HepG2 (cell line): ENCODE results near the gene WWP2. TPM values are rescaled to one million over a fixed set of nuclear protein-coding genes. Genes with fewer than 3 reads are reported as not detected.

ENCODE experiments used
- ESRRA ChIP-seq: sonication (generic); formaldehyde crosslinking; IDR thresholded peaks from 2 replicates; pipeline ENCODE4 v1.5.1; 2020; ENCODE audit warnings: mild to moderate bottlenecking, low read depth, missing genetic modification reagents
- ETS1 ChIP-seq: sonication (generic); formaldehyde crosslinking; IDR thresholded peaks from 2 replicates; pipeline ENCODE4 v1.4.0; 2020; ENCODE audit warnings: missing genetic modification reagents
- FOSL1 ChIP-seq: sonication (generic); formaldehyde crosslinking; IDR thresholded peaks from 2 replicates; pipeline ENCODE4 v1.9.0; 2021; ENCODE audit warnings: missing genetic modification reagents, borderline replicate concordance
- HNRNPH1 ChIP-seq: fragments of 200-400 bp; formaldehyde crosslinking; optimal IDR thresholded peaks from 2 replicates; pipeline ENCODE3; 2017; ENCODE audit warnings: mild to moderate bottlenecking, low read depth, low read length
- MAF1 ChIP-seq: sonication (generic); formaldehyde crosslinking; IDR thresholded peaks from 2 replicates; pipeline ENCODE4 v1.5.0; 2020; ENCODE audit warnings: missing genetic modification reagents, borderline replicate concordance
- NAIF1 ChIP-seq: sonication (generic); formaldehyde crosslinking; IDR thresholded peaks from 2 replicates; pipeline ENCODE4 v1.5.0; 2020; ENCODE audit warnings: mild to moderate bottlenecking, missing genetic modification reagents, borderline replicate concordance
- NCOA1 ChIP-seq: sonication (generic); formaldehyde crosslinking; IDR thresholded peaks from 2 replicates; pipeline ENCODE4 v1.9.0; 2021; ENCODE audit warnings: missing genetic modification reagents
- NFRKB ChIP-seq: fragments of 450-650 bp; IDR thresholded peaks from 2 replicates; pipeline ENCODE4 v1.6.1; 2017
- NPAS2 ChIP-seq: sonication (generic); formaldehyde crosslinking; IDR thresholded peaks from 2 replicates; pipeline ENCODE4 v1.8.0; 2022; ENCODE audit warnings: mild to moderate bottlenecking, missing genetic modification reagents, borderline replicate concordance
- ONECUT2 ChIP-seq: sonication (generic); formaldehyde crosslinking; IDR thresholded peaks from 2 replicates; pipeline ENCODE4 v1.4.0; 2020; ENCODE audit warnings: missing genetic modification reagents
- PRMT3 ChIP-seq: sonication (generic); formaldehyde crosslinking; IDR thresholded peaks from 2 replicates; pipeline ENCODE4 v1.8.1; 2022; ENCODE audit warnings: low read depth, mild to moderate bottlenecking, moderate library complexity, missing genetic modification reagents, borderline replicate concordance
- PTBP1 ChIP-seq: fragments of 200-400 bp; formaldehyde crosslinking; IDR thresholded peaks from 2 replicates; pipeline ENCODE4 v1.6.1; 2018; ENCODE audit warnings: low read length, low read depth; ENCODE audit not compliant: poor library complexity, severe bottlenecking
- RFX1 ChIP-seq: fragments of 450-650 bp; IDR thresholded peaks from 2 replicates; pipeline ENCODE4 v1.6.1; 2017
- STAT6 ChIP-seq: sonication (generic); formaldehyde crosslinking; IDR thresholded peaks from 2 replicates; pipeline ENCODE4 v1.4.0; 2020; ENCODE audit warnings: missing genetic modification reagents, mild to moderate bottlenecking, borderline replicate concordance
- TBX2 ChIP-seq: sonication (generic); formaldehyde crosslinking; IDR thresholded peaks from 2 replicates; pipeline ENCODE4 v1.5.0; 2020; ENCODE audit warnings: missing genetic modification reagents, mild to moderate bottlenecking, borderline replicate concordance
- ZBTB21 ChIP-seq: sonication (generic); formaldehyde crosslinking; IDR thresholded peaks from 2 replicates; pipeline ENCODE4 v1.4.0; 2020; ENCODE audit warnings: missing genetic modification reagents
- ZC3H13 ChIP-seq: sonication (generic); formaldehyde crosslinking; IDR thresholded peaks from 2 replicates; pipeline ENCODE4 v1.8.1; 2023; ENCODE audit warnings: mild to moderate bottlenecking, missing genetic modification reagents, moderate library complexity
- ZNF354B ChIP-seq: sonication (generic); formaldehyde crosslinking; IDR thresholded peaks from 2 replicates; pipeline ENCODE4 v1.8.0; 2022; ENCODE audit warnings: mild to moderate bottlenecking, missing genetic modification reagents
- ZNF576 ChIP-seq: sonication (generic); formaldehyde crosslinking; IDR thresholded peaks from 2 replicates; pipeline ENCODE4 v1.4.0; 2020; ENCODE audit warnings: mild to moderate bottlenecking, missing genetic modification reagents
- ZNF747 ChIP-seq: sonication (generic); formaldehyde crosslinking; IDR thresholded peaks from 2 replicates; pipeline ENCODE4 v1.8.1; 2023; ENCODE audit warnings: missing genetic modification reagents, mild to moderate bottlenecking, borderline replicate concordance
- polyA plus RNA-seq, 8 experiments: library from polyadenylated mRNA; depleted of rRNA in 3 of 8; stranded (reverse) in 7 of 8; unstranded in 1 of 8; fragments of >200 nt; fragmentation: Illumina TruSeq in 4 of 8; extraction: Trizol in 4 of 8; gene quantifications; 2 replicates each; pipeline versions ENCODE4 v1.2.1 to v1.2.3, GENCODE V29; 2011 to 2016; ENCODE audit warnings: low read depth in 4 of 8, missing spikeins in 1 of 8, mixed read lengths in 1 of 8; ENCODE audit not compliant: insufficient read depth in 1 of 8
- total RNA-seq, 5 experiments: library from RNA; depleted of rRNA; stranded (reverse); fragments of >200 nt; fragmentation: Illumina TruSeq; extraction: Trizol; gene quantifications; 2 replicates each; pipeline ENCODE4 v1.2.3, GENCODE V29; 2016; ENCODE audit warnings: low read depth in 1 of 5
- TF ChIP-seq, protein P1 (sequence below): sonication (generic); formaldehyde crosslinking; conservative IDR thresholded peaks from 2 replicates; pipeline ENCODE4 v1.4.0; 2020; ENCODE audit warnings: mild to moderate bottlenecking, missing genetic modification reagents, moderate library complexity

WWP2 gene
- total and polyA plus RNA-seq, 2 of the 13 experiments (the other 11 are each of a cell fraction or from before 2014, with no cell fraction given): 11.4 to 28.2 TPM

DNA sequence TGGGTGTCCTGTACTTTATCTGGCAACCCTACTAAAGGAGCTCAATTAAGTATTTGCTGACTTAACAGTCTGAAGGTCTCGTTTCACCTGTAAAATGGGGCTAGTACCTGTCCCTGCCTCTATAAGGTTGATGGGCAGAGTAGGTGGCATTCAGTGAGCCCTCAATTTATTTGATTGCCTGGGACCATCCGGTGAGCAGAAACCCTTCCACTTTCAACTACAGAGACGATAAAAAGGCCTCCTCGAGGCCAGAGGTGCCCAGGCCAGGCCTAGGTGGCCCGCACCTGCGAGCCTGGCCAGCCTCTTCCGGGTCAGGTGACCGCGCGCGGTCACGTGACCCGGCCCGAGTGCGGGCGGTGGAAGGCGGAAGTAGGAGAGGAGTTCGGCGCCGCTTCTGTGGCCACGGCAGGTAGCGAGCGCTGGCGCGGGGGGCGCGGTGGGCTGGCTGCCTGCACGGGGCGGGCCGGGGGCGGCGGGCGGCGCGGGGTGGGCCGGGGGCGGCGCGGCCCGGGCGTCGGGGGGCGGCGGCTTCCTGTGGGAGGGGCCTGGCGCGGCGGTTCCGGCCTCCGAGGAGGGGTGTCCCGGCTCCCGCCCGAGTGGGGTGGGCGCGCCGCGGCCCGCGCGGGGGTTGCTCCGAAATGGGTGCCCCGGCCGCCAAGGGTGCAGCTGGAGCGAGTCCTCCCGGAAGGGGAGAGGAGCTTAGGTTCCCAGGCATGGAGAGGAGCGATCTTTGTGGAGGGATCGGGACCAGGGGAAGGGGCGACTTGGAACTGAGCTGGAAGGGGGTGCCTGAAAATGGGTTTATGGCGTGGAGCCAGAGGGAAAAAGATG lies at the start of gene WWP2 (continued):
- TF ChIP-seq TBX2 (CRISPR knock-in tag) (peak; percentile 77), RFX1 (no peak), ESRRA (CRISPR knock-in tag) (no peak), ETS1 (no peak), PRMT3 (CRISPR knock-in tag) (no peak), FOSL1 (CRISPR knock-in tag) (no peak), ZBTB21 (CRISPR knock-in tag) (peak; percentile 32; the same call in 1 of the 2 replicates), ONECUT2 (CRISPR knock-in tag) (no peak; the same call in 1 of the 2 replicates), ZNF576 (CRISPR knock-in tag) (no peak), NFRKB (no peak), NAIF1 (CRISPR knock-in tag) (peak; percentile 23; the same call in 1 of the 2 replicates), STAT6 (CRISPR knock-in tag) (0 out of 2 replicates have a peak, but pooled peaks have one; percentile 47), PTBP1 (no peak), ZNF747 (CRISPR knock-in tag) (no peak), ZNF354B (no peak), HNRNPH1 (no peak), NPAS2 (CRISPR knock-in tag) (no peak), ZC3H13 (CRISPR knock-in tag) (peak; percentile 72), NCOA1 (CRISPR knock-in tag) (peak; percentile 51; the same call in 1 of the 2 replicates), MAF1 (peak; percentile 82)
- TF ChIP-seq, protein P1, sequence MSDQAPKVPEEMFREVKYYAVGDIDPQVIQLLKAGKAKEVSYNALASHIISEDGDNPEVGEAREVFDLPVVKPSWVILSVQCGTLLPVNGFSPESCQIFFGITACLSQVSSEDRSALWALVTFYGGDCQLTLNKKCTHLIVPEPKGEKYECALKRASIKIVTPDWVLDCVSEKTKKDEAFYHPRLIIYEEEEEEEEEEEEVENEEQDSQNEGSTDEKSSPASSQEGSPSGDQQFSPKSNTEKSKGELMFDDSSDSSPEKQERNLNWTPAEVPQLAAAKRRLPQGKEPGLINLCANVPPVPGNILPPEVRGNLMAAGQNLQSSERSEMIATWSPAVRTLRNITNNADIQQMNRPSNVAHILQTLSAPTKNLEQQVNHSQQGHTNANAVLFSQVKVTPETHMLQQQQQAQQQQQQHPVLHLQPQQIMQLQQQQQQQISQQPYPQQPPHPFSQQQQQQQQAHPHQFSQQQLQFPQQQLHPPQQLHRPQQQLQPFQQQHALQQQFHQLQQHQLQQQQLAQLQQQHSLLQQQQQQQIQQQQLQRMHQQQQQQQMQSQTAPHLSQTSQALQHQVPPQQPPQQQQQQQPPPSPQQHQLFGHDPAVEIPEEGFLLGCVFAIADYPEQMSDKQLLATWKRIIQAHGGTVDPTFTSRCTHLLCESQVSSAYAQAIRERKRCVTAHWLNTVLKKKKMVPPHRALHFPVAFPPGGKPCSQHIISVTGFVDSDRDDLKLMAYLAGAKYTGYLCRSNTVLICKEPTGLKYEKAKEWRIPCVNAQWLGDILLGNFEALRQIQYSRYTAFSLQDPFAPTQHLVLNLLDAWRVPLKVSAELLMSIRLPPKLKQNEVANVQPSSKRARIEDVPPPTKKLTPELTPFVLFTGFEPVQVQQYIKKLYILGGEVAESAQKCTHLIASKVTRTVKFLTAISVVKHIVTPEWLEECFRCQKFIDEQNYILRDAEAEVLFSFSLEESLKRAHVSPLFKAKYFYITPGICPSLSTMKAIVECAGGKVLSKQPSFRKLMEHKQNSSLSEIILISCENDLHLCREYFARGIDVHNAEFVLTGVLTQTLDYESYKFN: peak; percentile 15; the same call in 1 of the 2 replicates
